Heart right ventricle (tissue), 16 donors: ENCODE data around the gene PCED1A. TPM values are rescaled to one million over a fixed set of nuclear protein-coding genes. Genes with fewer than 3 reads are reported as not detected.

ENCODE experiments used
- ATAC-seq, 8 donors: fragments of 200-7000 bp; cut with Tn5 transposase; one replicate each; pipeline ENCODE4 v1.9.1; 2020; ENCODE audit warnings: mild to moderate bottlenecking in 8 of 8, moderate library complexity in 8 of 8, moderate number of reproducible peaks in 1 of 8
- DNase-seq, 2 donors: peaks; one replicate each; pipeline ENCODE4 v3.0.0-alpha.2; 2020
- H3K27ac ChIP-seq, 10 donors: fragments of 200-600 bp; sonication (generic) in 2 of 10; one replicate each; pipeline versions ENCODE4 v1.5.0 to v1.8.0; 2020 to 2022; ENCODE audit warnings: mild to moderate bottlenecking in 3 of 10
- H3K27me3 ChIP-seq, 7 donors: fragments of 200-600 bp; one replicate each; pipeline ENCODE4 v1.8.0; 2021 to 2022; ENCODE audit warnings: mild to moderate bottlenecking in 2 of 7
- H3K36me3 ChIP-seq, 9 donors: fragments of 200-600 bp; sonication (generic) in 1 of 9; one replicate each; pipeline versions ENCODE4 v1.5.0 to v1.8.0; 2020 to 2022; ENCODE audit warnings: mild to moderate bottlenecking in 2 of 9
- H3K4me1 ChIP-seq, 9 donors: fragments of 200-600 bp; sonication (generic) in 1 of 9; one replicate each; pipeline versions ENCODE4 v1.5.0 to v1.8.0; 2020 to 2022; ENCODE audit warnings: mild to moderate bottlenecking in 4 of 9
- H3K4me3 ChIP-seq, 10 donors: fragments of 200-600 bp; sonication (generic) in 2 of 10; one replicate each; pipeline versions ENCODE4 v1.5.0 to v1.8.0; 2020 to 2022; ENCODE audit warnings: mild to moderate bottlenecking in 7 of 10, moderate library complexity in 2 of 10
- H3K9me3 ChIP-seq, 11 donors: fragments of 200-600 bp in 10 of 11; sonication (generic) in 2 of 11; one replicate each; pipeline versions ENCODE4 v1.5.0 to v1.8.0; 2013 to 2022; ENCODE audit warnings: mild to moderate bottlenecking in 2 of 11, control low read depth in 1 of 11, moderate library complexity in 1 of 11
- WGBS, 2 donors: extraction: QIAGEN DNeasy Blood & Tissue Kit; methylation state at CpG; one replicate each; pipeline ENCODE4 v1.1.7; 2013; ENCODE audit warnings: inconsistent platforms in 1 of 2; 5-methylcytosine and 5-hydroxymethylcytosine counted together
- intact Hi-C, 10 donors: fragments of 100-400 bp; cut with DNase I; formaldehyde crosslinking; loops; one replicate each; pipeline versions ENCODE4 v1.11.1 to v1.14.2; 2022
- polyA plus RNA-seq, 2 donors: library from polyadenylated mRNA; stranded (reverse); fragments of 200-250 nt; gene quantifications; one replicate each; pipeline ENCODE4 v1.2.3, GENCODE V29; 2013
- total RNA-seq, 10 donors: library from RNA; stranded (reverse); fragmentation: NEBNext Ultra II Directional in 3 of 10; extraction: Animal tissue kit (Norgen Biotek cat#: 25700) in 3 of 10; gene quantifications; one replicate each; pipeline versions ENCODE4 v1.2.1 to v1.2.4, GENCODE V29; 2021 to 2023
- TF ChIP-seq, protein P1 (sequence below), 9 donors: fragments of 200-600 bp; sonication (generic) in 2 of 9; IDR thresholded peaks; one replicate each; pipeline versions ENCODE4 v1.5.0 to v1.8.0; 2021 to 2022; ENCODE audit warnings: antibody characterized with exemption in 9 of 9, mild to moderate bottlenecking in 5 of 9, moderate library complexity in 1 of 9
- donor health status: Arrhythmogenic right ventricular cardiomyopathy.
- donor health status: ischemic (EF 13 %, LVEDD 7.1; RV severe dilation, severe dysfunction).
- donor health status: healthy with polysubstance abuse.
- donor health status: DM: no; HTN: yes; CAD: no.
- donor health status: DM: no; HTN: no; CAD: no.
- donor health status: ischemic (EF 25% LVEDD 6.9; RV normal size, moderate dysfunction).
- donor health status: ischemic (EF 25% LVEDD 5.7; RV mildly dilated, moderate dysfunction).
- donor health status: healthy.
- donor health status: DM: yes; HTN: yes; CAD: no.
- donor health status: Ischemic cardiomyopathy.
- donor health status: ischemic (EF 35%, LVEDD 5.7; RV mildly dilated, moderate dysfunction).
- donor health status: nonischemic (EF 11% LVEDD 7.7; RV severe dilation, severe dysfunction).
- donor health status: DM: yes; HTN: yes; CAD: no.
- donor health status: PGD.
- donor health status: ischemic (EF 29% LVEDD 5.4; RV normal size, mild dysfunction).
- donor health status: nonischemic (EF 23%, LVEDD 6.1; RV moderate dilation, normal function).

Gene PCED1A
- total and polyA plus RNA-seq, 12 donors = 4.5 to 36.9 (median 8.2) TPM

DNA sequence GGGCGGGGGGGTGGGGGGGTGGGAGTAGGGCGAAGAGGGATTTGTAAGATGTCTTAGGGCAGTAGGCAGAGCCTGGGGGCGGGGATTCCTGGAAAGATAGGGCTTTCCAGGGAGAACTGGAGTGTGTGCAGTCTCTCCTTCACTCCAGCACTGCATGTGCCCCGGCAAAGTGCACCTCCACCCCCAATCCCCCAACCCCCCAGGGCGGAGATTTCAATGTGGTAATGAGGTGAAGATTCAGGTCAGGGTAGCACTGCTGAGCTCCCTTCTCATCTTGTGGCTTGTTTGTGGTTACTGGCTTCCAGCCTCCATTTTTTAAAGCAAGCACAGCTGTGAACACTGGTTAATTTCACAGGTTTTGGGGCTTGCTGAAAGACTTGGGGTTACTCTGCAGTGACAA is 18.4 kb downstream of the PCED1A start:
- intact Hi-C loops = no loop called here
- ATAC-seq = no peak
- DNase-seq = no peak
- Histone ChIP-seq H3K9me3 (no peaks in the 10 kb centered on the region), H3K4me1 (peaks cover 0 to 21% (median 7%) of the 10 kb centered on the region in 9 donors), H3K27ac (no peak overlapping the region), H3K4me3 (peak overlapping the region in 1 of 10 donors; percentile 18), H3K36me3 (no peaks in the 10 kb centered on the region), H3K27me3 (peaks cover 8 to 55% (median 49%) of the 10 kb centered on the region in 7 donors)
- WGBS, 2 donors = 15 to 24% methylated on average over 5 of the region's 5 CpGs
- TF ChIP-seq, protein P1, sequence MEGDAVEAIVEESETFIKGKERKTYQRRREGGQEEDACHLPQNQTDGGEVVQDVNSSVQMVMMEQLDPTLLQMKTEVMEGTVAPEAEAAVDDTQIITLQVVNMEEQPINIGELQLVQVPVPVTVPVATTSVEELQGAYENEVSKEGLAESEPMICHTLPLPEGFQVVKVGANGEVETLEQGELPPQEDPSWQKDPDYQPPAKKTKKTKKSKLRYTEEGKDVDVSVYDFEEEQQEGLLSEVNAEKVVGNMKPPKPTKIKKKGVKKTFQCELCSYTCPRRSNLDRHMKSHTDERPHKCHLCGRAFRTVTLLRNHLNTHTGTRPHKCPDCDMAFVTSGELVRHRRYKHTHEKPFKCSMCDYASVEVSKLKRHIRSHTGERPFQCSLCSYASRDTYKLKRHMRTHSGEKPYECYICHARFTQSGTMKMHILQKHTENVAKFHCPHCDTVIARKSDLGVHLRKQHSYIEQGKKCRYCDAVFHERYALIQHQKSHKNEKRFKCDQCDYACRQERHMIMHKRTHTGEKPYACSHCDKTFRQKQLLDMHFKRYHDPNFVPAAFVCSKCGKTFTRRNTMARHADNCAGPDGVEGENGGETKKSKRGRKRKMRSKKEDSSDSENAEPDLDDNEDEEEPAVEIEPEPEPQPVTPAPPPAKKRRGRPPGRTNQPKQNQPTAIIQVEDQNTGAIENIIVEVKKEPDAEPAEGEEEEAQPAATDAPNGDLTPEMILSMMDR (IDR thresholded peaks at IDR 0.05) = no peak

DNA sequence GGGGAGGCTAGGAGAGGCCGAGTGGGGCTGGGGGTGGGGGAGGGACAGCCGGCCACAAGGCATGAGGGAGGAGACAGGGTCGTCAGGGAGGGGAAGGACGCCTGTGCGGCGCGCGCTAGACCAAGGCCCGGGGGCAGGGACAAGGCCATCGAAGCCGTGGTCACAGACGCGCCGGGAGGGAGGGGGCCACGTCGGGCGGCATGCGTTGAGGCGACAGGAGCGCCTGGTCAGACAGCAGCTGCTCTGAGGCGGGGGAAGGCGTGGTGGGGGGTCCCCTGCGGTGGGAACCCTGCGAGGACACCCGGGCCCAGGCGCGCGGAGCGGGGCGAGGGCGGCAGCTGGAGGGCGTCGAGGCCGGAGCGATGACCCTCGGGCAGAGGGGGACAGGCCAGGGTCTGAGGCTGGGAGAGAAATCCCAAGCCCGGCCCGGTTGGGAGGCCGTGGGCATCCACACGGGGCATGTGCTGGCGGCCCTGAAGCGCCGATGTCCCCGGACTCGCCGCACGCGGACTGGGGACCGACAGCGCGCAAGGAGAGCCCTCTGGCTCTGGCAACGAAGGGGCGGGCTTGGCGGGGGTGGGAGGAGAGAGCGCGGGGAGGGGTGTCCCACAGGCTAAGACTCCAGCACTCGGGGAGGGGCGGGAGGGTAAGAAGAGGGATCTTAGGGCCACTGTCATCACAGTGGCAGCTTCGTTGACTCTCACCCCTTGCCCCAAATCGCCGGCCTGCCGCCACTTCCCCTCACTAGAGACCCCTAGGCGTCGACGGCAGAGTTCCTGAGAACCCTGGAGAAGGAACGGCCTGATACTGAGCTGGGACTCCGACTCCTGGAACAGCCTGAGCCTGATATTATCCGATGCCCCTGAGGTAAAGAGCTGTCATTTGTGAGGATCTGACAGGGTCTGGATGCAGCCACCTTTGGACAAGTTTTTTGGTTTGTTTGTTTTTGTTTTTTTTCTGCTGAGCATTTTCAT is 19.3 kb downstream of the PCED1A start:
- no peaks in the 10 kb centered on the region for H3K9me3 ChIP-seq
- TF ChIP-seq, protein P1 (IDR thresholded peaks at IDR 0.05) = no peak
- intact Hi-C loops = no loop called here
- peak in 4 of 8 donors; percentile 28 to 53 (median 32) for ATAC-seq
- H3K27me3 ChIP-seq = peaks cover 8 to 50% (median 40%) of the 10 kb centered on the region in 7 donors
- WGBS, 2 donors = 3 to 6% methylated on average over 64 to 68 of the region's 68 CpGs
- DNase-seq = no peak
- H3K27ac ChIP-seq = peak overlapping the region in 1 of 10 donors; percentile 62
- peak overlapping the region in 1 of 10 donors; percentile 18 for H3K4me3 ChIP-seq
- peaks cover 0 to 21% (median 7%) of the 10 kb centered on the region in 9 donors for H3K4me1 ChIP-seq
- H3K36me3 ChIP-seq = no peaks in the 10 kb centered on the region

DNA sequence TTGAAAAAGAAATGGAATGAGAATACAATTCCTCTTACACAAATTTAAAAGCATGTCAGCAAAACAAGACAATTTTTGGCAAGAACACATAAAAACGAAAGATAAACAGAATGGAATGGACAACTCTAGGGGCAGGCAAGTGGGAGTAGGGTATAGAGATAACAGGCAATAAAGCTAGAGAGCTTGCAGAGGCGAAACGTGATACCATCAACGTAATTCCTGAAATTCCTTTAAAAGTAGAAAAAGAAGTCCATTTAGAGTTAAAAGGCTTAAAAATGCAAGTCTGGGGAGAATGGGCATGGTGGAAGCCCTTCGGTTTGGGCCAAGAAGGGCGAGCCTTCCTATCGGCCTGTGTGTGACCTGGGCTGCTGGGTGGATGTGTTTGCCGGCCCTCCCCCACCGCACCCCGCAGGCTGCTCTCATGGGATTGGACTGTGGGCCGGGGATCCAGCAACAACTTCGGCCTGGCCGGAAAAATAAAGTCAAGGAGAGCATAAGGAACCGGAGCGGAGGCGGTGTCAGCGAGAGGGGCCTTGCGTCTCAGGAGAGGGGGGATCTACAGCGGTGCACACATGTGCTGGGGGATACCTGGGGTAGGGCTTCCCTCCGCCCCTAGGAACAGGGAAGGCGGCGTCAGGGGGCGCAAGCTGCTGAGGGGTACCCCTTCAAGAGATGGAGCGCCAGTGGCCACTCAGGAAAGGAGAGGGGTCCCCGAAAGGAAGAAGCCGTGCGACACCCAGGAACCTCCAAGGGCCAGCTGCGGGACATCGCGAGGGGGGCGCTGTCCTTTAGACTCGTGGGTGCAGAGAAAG is 20.2 kb downstream of the PCED1A start:
- DNase-seq (peak in 1 of 2 donors; percentile 23), ATAC-seq (peak in 4 of 8 donors; percentile 27 to 50 (median 32))
- peak overlapping the region in 1 of 10 donors; percentile 18 for H3K4me3 ChIP-seq
- intact Hi-C loops = no loop called here
- H3K9me3 ChIP-seq = no peaks in the 10 kb centered on the region
- WGBS, 2 donors = 16 to 17% methylated on average over 32 of the region's 32 CpGs
- H3K27me3 ChIP-seq = peaks cover 8 to 45% (median 35%) of the 10 kb centered on the region in 7 donors
- TF ChIP-seq, protein P1 (IDR thresholded peaks at IDR 0.05) = no peak
- H3K27ac ChIP-seq = peak overlapping the region in 1 of 10 donors; percentile 62
- peaks cover 0 to 27% (median 7%) of the 10 kb centered on the region in 9 donors for H3K4me1 ChIP-seq
- H3K36me3 ChIP-seq = no peaks in the 10 kb centered on the region
